RPMI8226 (cell line): ENCODE measurements around the gene ANKRD6.
"Not testable (repeated sequence)": the region's sequence is repeated elsewhere in the genome, so short reads cannot be mapped to it uniquely, and the experiment has no call there.

ENCODE experiments used
- DNase-seq: peaks from one replicate; pipeline ENCODE4 v3.0.0-alpha.2; 2015

The ANKRD6 gene

GRCh38 chr6:89432875-89433251 is at the start of gene ANKRD6:
TSS of gene ANKRD6 (plus strand) at chr6:89433152. CDS start at chr6:89566977, 133,825 bp downstream.
- peak; percentile 75 for DNase-seq

GRCh38 chr6:89385156-89385667 is 47.7 kb upstream of the ANKRD6 start:
- peak; percentile 8 for DNase-seq

GRCh38 chr6:89385846-89386245 is 47.1 kb upstream of the ANKRD6 start:
- no peak for DNase-seq

- no peak for DNase-seq
Measured at GRCh38 chr6:89386917-89387491, 45.9 kb upstream of the ANKRD6 start.

- DNase-seq = peak; percentile 78
Measured at GRCh38 chr6:89387516-89388201, 45.3 kb upstream of the ANKRD6 start.

GRCh38 chr6:89388846-89389245 is 44.1 kb upstream of the ANKRD6 start:
- no peak for DNase-seq

GRCh38 chr6:89392823-89393222 is 40.1 kb upstream of the ANKRD6 start:
- DNase-seq = no peak

- DNase-seq = no peak
Measured at GRCh38 chr6:89393659-89394058, 39.3 kb upstream of the ANKRD6 start.

GRCh38 chr6:89397884-89398283 is 35.1 kb upstream of the ANKRD6 start:
- not testable (repeated sequence) for DNase-seq

- no peak for DNase-seq
Measured at GRCh38 chr6:89398762-89399525, 34.0 kb upstream of the ANKRD6 start.

GRCh38 chr6:89400050-89400449 is 32.9 kb upstream of the ANKRD6 start:
- no peak for DNase-seq

- DNase-seq = no peak
Measured at GRCh38 chr6:89400912-89401399, 32.0 kb upstream of the ANKRD6 start.

GRCh38 chr6:89402776-89403175 is 30.2 kb upstream of the ANKRD6 start:
- no peak for DNase-seq

GRCh38 chr6:89404512-89404911 is 28.4 kb upstream of the ANKRD6 start:
- DNase-seq = no peak

- no peak for DNase-seq
Measured at GRCh38 chr6:89406141-89406540, 26.8 kb upstream of the ANKRD6 start.

GRCh38 chr6:89409461-89410035 is 23.4 kb upstream of the ANKRD6 start:
- no peak for DNase-seq

- DNase-seq = peak; percentile 11
Measured at GRCh38 chr6:89410231-89410761, 22.7 kb upstream of the ANKRD6 start.

- DNase-seq = no peak
Measured at GRCh38 chr6:89410788-89411144, 22.2 kb upstream of the ANKRD6 start.

- peak; percentile 35 for DNase-seq
Measured at GRCh38 chr6:89411145-89412070, 21.5 kb upstream of the ANKRD6 start.

- peak; percentile 57 for DNase-seq
Measured at GRCh38 chr6:89412071-89413005, 20.6 kb upstream of the ANKRD6 start, which contains the start of gene RRAGD. TSS of gene RRAGD (minus strand) at chr6:89412273. CDS start at chr6:89411993, 280 bp downstream.

- peak; percentile 7 for DNase-seq
Measured at GRCh38 chr6:89413006-89413400, 19.9 kb upstream of the ANKRD6 start.
